KMS-11 (cell line): ENCODE results near the gene COMP.
"Not testable (repeated sequence)": the region's sequence is repeated elsewhere in the genome, so short reads cannot be mapped to it uniquely, and the experiment has no call there.

ENCODE experiments used
- H2AFZ ChIP-seq: fragments of 200-600 bp; sonication (generic); 2 replicates; pipeline ENCODE4 v1.6.1; 2016; ENCODE audit warnings: antibody characterized with exemption, mixed run types, low read depth
- H3K27ac ChIP-seq: fragments of 200-600 bp; sonication (generic); 2 replicates; pipeline ENCODE4 v1.6.1; 2016; ENCODE audit warnings: mild to moderate bottlenecking, mixed run types
- H3K27me3 ChIP-seq: fragments of 200-600 bp; sonication (generic); 2 replicates; pipeline ENCODE4 v1.6.1; 2017; ENCODE audit warnings: mild to moderate bottlenecking, low read depth, mixed run types, moderate library complexity; ENCODE audit not compliant: insufficient read depth
- H3K36me3 ChIP-seq: fragments of 200-600 bp; sonication (generic); 2 replicates; pipeline ENCODE4 v1.6.1; 2017; ENCODE audit warnings: mild to moderate bottlenecking, mixed run types; ENCODE audit not compliant: insufficient read depth
- H3K4me1 ChIP-seq: fragments of 200-600 bp; sonication (generic); 2 replicates; pipeline ENCODE4 v1.6.1; 2016; ENCODE audit warnings: mild to moderate bottlenecking, low read depth, mixed run types; ENCODE audit not compliant: poor library complexity, severe bottlenecking
- H3K4me2 ChIP-seq: fragments of 200-600 bp; sonication (generic); 2 replicates; pipeline ENCODE4 v1.7.0; 2016; ENCODE audit warnings: mild to moderate bottlenecking, mixed run types
- H3K4me3 ChIP-seq: fragments of 200-600 bp; sonication (generic); IDR thresholded peaks from 2 replicates; pipeline ENCODE4 v1.6.1; 2017; ENCODE audit warnings: low read depth, low read length, mixed read lengths; ENCODE audit not compliant: insufficient read depth
- H3K79me2 ChIP-seq: fragments of 200-600 bp; sonication (generic); 2 replicates; pipeline ENCODE4 v1.6.1; 2016; ENCODE audit warnings: low read depth, mixed run types; ENCODE audit not compliant: insufficient read depth
- H3K9ac ChIP-seq: fragments of 200-600 bp; sonication (generic); 2 replicates; pipeline ENCODE4 v1.6.1; 2016; ENCODE audit warnings: mild to moderate bottlenecking, mixed run types
- H4K20me1 ChIP-seq: fragments of 200-600 bp; sonication (generic); 2 replicates; pipeline ENCODE4 v1.6.1; 2016; ENCODE audit warnings: mild to moderate bottlenecking, mixed run types; ENCODE audit not compliant: insufficient read depth
- TF ChIP-seq, protein P1 (sequence below): fragments of 200-600 bp; sonication (generic); conservative IDR thresholded peaks from 2 replicates; pipeline ENCODE4 v1.6.1; 2017; ENCODE audit warnings: low read depth, mild to moderate bottlenecking, antibody characterized with exemption, low read length, moderate library complexity, mixed read lengths

COMP gene

DNA sequence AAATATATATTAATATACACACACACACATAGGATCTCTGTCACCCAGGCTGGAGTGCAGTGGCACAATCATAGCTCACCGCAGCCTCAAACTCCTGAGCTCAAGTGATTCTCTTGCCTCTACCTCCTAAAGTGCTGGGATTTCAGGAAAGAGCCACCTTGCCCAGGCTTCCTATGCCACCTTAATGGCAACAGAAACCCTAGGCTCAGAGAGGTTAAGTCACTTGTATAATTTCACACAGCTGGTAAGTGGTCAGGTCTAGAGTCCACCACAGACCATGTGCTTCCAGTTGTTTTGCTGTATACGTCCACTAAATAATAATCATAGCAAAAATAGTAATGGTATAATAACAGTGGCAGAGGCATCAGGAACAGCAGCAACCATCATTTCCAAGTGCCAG lies 39.4 kb upstream of the COMP start:
- Histone ChIP-seq H3K4me3 (no peak overlapping the region), H3K36me3 (0 out of 2 replicates have a peak, but pooled peaks cover 3% of the 10 kb centered on the region), H3K27me3 (no peaks in the 10 kb centered on the region), H3K27ac (no peak overlapping the region), H4K20me1 (peaks cover 26% of the 10 kb centered on the region), H2AFZ (no peak overlapping the region), H3K79me2 (peaks cover 36% of the 10 kb centered on the region), H3K4me2 (no peak overlapping the region), H3K4me1 (peaks cover 22% of the 10 kb centered on the region), H3K9ac (no peak overlapping the region)
- TF ChIP-seq, protein P1, sequence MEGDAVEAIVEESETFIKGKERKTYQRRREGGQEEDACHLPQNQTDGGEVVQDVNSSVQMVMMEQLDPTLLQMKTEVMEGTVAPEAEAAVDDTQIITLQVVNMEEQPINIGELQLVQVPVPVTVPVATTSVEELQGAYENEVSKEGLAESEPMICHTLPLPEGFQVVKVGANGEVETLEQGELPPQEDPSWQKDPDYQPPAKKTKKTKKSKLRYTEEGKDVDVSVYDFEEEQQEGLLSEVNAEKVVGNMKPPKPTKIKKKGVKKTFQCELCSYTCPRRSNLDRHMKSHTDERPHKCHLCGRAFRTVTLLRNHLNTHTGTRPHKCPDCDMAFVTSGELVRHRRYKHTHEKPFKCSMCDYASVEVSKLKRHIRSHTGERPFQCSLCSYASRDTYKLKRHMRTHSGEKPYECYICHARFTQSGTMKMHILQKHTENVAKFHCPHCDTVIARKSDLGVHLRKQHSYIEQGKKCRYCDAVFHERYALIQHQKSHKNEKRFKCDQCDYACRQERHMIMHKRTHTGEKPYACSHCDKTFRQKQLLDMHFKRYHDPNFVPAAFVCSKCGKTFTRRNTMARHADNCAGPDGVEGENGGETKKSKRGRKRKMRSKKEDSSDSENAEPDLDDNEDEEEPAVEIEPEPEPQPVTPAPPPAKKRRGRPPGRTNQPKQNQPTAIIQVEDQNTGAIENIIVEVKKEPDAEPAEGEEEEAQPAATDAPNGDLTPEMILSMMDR: no peak

DNA sequence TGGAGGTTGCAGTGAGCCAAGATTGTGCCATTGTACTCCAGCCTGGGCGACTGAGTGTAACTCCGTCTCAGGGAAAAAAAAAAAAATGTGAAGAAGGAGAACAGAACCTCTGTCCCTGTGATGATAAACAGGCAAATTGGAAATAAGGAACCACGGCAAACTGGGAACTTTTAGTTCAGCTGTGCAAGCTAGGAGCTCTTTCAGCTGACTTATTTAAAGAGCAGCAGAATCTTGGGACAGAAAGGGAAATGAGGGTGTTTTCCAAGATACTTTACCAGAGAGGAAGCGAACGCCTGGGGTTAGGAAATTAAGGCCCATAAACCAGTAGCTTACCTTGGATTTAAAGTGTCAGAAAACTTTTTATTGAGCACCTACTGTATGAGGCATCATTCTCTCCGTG lies 37.7 kb upstream of the COMP start:
- H4K20me1 ChIP-seq: peaks cover 9% of the 10 kb centered on the region
- TF ChIP-seq, protein P1: no peak
- peaks cover 7% of the 10 kb centered on the region for H3K4me1 ChIP-seq
- no peak overlapping the region for H3K27ac ChIP-seq
- H3K4me2 ChIP-seq: no peak overlapping the region
- no peak overlapping the region for H3K9ac ChIP-seq
- H3K27me3 ChIP-seq: no peaks in the 10 kb centered on the region
- H3K4me3 ChIP-seq: no peak overlapping the region
- H3K79me2 ChIP-seq: peaks cover 18% of the 10 kb centered on the region
- H3K36me3 ChIP-seq: 0 out of 2 replicates have a peak, but pooled peaks cover 2% of the 10 kb centered on the region
- H2AFZ ChIP-seq: no peak overlapping the region

DNA sequence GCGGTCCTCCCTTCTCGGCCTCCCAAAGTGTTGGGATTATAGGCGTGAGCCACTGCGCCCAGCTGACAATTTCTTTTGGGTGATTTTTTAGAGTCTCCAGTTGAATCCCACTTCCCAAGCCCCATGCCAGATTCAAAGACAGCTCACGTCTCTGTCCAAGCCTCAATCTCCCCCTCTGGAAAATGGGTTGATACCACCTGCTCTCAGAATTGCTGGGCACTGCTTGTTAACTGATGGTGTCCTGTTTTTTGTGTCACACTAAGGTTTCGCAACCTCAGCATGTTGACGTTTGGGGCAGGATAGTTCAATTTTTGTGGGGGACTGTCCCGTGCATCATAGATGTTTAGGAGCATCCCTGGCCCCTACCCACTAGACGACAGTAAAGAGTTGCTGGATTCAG lies 26.5 kb upstream of the COMP start:
- H3K4me3 ChIP-seq: no peak overlapping the region

DNA sequence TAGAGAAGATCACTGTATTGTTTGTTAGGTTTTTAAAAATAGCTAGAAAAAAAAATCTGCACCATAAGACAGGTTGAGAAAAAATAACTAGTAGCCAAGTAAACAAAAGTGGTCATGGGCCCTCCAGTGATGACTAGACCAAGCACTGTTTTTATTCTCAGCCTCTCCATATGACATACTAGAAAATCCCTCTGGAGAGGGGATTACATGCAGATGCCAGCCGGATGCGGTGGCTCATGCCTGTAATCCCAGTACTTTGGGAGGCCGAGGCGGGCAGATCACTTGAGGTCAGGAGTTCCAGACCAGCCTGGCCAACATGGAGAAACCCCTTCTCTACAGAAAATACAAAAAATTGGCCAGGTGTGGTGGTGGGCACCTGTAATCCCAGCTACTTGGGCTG lies 25.5 kb upstream of the COMP start:
- not testable (repeated sequence) for H3K27ac ChIP-seq, H3K9ac ChIP-seq, H3K79me2 ChIP-seq, H3K27me3 ChIP-seq, H3K4me3 ChIP-seq, H3K36me3 ChIP-seq, H3K4me1 ChIP-seq, H4K20me1 ChIP-seq, H3K4me2 ChIP-seq, H2AFZ ChIP-seq

More for the DNA sequence above, 26.5 kb upstream of the COMP start:
- H4K20me1 ChIP-seq: no peaks in the 10 kb centered on the region
- TF ChIP-seq, protein P1: no peak
- H3K36me3 ChIP-seq: no peaks in the 10 kb centered on the region
- H3K4me2 ChIP-seq: no peak overlapping the region
- no peaks in the 10 kb centered on the region for H3K79me2 ChIP-seq
- H2AFZ ChIP-seq: no peak overlapping the region
- no peak overlapping the region for H3K27ac ChIP-seq
- H3K4me1 ChIP-seq: no peaks in the 10 kb centered on the region
- no peaks in the 10 kb centered on the region for H3K27me3 ChIP-seq
- no peak overlapping the region for H3K9ac ChIP-seq

DNA sequence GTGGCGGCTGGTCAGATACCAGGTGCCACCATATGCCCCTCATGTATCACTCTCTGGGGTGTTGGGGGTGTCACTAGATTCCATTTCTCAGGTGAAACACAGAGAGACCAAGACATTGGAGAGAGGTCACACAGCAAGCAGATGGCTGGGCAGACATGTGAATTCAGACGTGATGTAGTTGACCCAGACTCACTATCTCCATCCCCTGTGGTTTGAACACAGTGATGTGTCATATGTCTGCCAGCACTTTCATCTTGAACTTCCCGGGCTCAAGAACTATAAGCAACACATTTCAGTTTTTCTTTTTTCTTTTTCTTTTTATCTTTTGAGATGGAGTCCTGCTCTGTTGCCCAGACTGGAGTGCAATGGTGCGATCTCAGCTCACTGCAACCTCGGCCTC lies 24.6 kb upstream of the COMP start:
- Histone ChIP-seq H3K27me3 (no peaks in the 10 kb centered on the region), H4K20me1 (no peaks in the 10 kb centered on the region), H3K9ac (no peak overlapping the region), H3K79me2 (no peaks in the 10 kb centered on the region), H3K4me1 (no peaks in the 10 kb centered on the region), H3K36me3 (no peaks in the 10 kb centered on the region), H3K4me3 (no peak overlapping the region), H3K27ac (no peak overlapping the region), H3K4me2 (no peak overlapping the region), H2AFZ (no peak overlapping the region)
- TF ChIP-seq, protein P1: no peak
